ENCODE results near the gene VARS2.
A peak's percentile ranks its signal among the peaks of the same experiment; 100 is the strongest.
"Not testable (repeated sequence)": the region's sequence is repeated elsewhere in the genome, so short reads cannot be mapped to it uniquely, and the experiment has no call there.

Gene VARS2

DNA sequence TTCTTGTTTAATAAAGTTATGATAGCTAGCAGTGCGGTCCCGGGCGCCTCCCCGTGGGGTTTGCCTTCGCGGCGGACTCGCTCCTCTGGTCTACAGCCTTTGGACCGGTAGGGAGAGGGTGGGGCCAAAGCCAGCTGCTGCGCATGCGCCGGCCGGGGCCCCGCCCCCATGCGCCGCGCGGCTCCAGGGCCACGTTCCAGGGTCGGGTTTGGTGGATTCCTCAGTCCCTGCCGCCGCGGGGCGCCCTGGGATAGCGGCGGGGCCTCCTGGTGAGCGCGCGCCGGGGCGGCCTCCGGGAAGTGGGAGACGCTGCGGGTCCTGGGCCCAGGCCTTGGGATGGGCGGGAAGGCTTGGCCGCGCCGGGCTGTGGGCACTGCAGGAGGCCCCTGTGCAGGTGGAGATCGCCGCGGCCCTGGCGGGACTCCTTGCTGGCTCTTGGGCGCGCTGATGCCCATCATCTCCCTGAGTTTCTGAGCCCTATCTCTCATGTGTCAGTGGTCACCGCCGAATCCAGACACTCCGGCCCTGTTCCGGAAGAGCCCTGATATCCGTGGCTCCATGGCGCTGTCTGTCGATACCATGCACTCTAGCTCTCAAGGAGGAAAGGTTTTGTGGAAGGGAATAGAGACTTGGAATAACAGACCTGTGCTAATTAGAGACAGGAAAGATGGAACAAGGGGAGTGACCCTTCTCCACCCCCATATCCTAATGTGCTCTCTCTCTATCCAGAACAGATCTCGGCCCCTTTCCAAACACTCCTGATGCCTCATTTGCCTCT is at the start of gene VARS2:
Gene VARS2, plus strand, starts transcription at position 163 of the 778 bp plus-strand sequence. Its CDS starts 599 bp downstream, at position 762.
- DNase-seq, result peak; percentile 95

GRCh38 chr6:30864325-30864724 is 49.7 kb upstream of the VARS2 start:
- no peak for DNase-seq

- DNase-seq, result not testable (repeated sequence)
Measured at GRCh38 chr6:30869241-30869749, 44.7 kb upstream of the VARS2 start.

GRCh38 chr6:30870546-30870945 is 43.5 kb upstream of the VARS2 start:
- DNase-seq, result no peak

GRCh38 chr6:30871592-30872183 is 42.4 kb upstream of the VARS2 start:
- DNase-seq, result no peak

- no peak for DNase-seq
Measured at GRCh38 chr6:30873137-30873640, 40.8 kb upstream of the VARS2 start.

DNA sequence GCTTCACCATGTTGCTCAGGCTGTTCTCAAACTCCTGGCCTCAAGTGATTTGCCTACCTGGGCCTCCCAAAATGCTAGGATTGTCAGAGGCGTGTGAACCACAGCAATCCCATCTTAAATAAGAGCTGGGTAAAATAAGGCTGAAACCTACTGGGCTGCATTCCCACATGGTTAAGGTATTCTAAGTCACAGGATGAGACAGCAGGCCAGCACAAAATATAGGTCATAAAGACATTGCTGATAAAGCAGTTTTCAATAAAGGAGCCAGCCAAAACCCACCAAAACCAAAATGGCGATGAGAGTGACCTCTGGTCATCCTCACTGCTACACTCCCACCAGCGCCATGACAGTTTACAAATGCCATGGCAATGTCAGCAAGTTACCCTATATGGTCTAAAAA is 40.2 kb upstream of the VARS2 start:
- DNase-seq, result not testable (repeated sequence)

GRCh38 chr6:30875244-30876038 is 38.6 kb upstream of the VARS2 start:
- no peak for DNase-seq

- no peak for DNase-seq
Measured at GRCh38 chr6:30876039-30876730, 37.9 kb upstream of the VARS2 start.

- peak; percentile 90 for DNase-seq
Measured at GRCh38 chr6:30877419-30878262, 36.4 kb upstream of the VARS2 start.

GRCh38 chr6:30879684-30880427 is 34.2 kb upstream of the VARS2 start:
- peak; percentile 55 for DNase-seq

DNA sequence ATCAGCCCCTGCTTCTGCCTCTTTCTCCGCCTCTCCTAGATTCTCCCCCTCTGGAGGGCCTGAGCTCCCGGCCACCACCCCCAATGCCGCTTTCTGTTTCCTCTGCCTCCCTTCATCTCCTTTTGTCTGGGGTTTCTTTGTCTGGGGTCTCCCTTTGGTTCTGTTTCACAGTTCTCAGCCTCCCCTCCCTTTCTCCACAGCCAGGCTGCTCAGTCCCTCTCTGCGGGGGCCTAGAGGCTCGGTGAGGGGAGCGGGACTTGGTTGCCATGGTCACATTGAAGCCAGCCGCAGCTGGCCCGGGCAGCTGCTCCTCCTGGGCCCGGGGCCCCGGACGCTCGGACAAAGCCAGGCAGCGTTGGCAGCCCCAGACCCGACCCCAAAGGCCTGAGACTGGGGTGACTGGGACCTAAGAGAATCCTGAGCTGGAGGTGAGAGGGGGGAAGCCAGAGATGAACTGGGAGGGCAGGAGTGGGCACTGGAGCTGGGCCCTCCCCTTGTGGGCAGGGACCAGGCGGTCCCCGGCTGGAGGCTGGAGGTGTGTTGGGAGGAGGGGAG is 33.3 kb upstream of the VARS2 start:
- DNase-seq, result no peak

GRCh38 chr6:30881392-30882203 is 32.4 kb upstream of the VARS2 start:
- DNase-seq, result no peak

- DNase-seq, result no peak
Measured at GRCh38 chr6:30882204-30882758, 31.8 kb upstream of the VARS2 start.

DNA sequence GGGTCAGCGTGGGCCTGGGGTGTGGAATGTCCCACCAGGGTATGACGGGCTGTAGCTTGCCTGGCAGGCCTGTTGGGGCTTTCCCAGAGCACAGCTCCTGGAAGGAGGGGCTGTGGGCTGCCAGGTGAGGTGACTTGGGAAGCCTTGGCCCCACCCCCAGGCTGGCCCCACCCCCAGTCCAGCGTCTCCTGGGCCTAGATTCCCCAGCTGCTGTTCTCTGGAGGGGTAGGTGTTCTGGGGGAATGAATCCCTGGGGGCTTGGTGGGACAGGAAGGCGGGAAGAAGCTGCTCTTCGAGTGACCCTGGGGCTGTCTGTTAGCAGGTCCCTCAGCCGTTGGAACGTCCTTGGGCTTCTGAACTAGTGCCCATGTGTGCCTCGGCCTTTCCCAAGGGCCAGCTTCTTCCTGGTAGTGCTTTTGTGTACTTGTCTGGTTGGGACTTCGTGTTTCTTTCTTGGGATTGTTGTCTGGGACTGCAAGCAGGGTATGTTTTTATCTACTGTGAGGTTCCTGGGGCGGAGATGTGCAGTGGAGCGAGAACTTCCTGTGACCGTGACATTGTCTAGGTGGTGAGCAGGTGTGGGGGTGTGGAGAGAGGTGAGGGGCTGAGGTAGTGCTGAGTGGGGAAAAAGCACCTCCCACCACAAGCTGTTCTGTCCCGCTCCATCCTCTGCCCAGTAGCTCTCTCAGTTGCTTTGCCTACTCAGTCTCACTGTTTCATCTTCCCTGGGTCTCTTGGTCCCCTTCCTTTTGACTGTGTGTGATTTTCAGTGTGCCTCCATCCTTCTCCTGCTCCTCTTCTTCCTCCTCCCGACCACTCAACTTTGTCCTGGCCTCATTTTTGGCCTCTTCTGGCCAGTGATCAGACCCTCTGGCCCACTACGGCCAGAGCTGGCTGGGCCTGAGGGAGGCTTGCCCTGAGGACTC is 31.0 kb upstream of the VARS2 start:
- DNase-seq, result no peak

DNA sequence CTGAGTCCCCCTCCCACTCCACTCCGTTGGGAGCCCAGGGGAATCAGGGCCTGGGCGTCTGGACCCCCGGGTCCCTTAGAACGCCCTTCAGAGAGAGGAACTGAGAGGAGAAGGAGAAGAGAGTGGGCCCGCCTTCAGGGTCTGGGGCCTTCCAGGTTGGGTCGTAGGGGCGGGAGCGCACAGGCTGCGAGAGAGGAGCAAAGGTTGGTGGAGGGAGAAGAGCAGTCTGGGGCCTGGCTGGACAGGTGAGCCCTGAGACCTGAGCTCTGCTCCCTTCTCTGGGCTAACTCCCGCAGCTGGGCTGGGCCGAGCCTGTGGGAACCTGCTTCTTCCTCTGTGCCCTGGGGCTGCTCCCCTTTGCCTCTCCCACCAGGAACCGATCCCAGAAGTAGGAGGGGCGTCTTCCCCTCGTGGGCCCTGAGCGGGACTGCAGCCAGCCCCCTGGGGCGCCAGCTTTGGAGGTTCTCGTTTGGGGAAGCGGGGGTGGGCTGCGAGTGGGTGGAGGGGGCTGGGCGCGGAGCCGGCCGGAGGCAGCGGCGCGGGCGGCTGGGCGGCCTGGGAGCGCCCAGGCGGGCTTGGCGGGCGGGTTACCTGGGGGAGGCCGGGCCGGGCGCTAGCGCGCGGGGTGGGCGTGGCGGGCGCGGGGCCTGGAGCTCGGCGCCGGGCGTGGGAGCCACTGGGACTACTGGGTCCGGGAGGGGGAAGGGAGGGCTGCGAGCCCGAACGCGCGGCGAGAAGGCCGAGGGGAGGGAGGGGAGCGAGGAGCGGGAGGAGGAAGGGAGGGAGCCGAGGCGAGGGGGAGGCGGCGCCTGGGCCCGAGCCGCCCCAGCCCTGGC is 30.1 kb upstream of the VARS2 start, which contains the start of gene DDR1:
Gene DDR1, plus strand, starts transcription at position 835 of the 836 bp plus-strand sequence. CDS start 4,211 bp downstream, outside the sequence.
- DNase-seq, result peak; percentile 37

All from hematopoietic multipotent progenitor cell treated with erythropoietin and hydrocortisone succinate and interleukin-3 and kit ligand, for 4 days (in vitro differentiated cells).